ENCODE results near the gene S100P.
"Not testable (repeated sequence)": the region's sequence is repeated elsewhere in the genome, so short reads cannot be mapped to it uniquely, and the experiment has no call there.

S100P gene

GRCh38 chr4:6721121-6721520, 27.4 kb downstream of the S100P start:
- Mint-ChIP-seq H3K9me3 (no peaks in the 10 kb centered on the region), H3K36me3 (peaks cover 33% of the 10 kb centered on the region), H3K4me3 (no peak overlapping the region), H3K4me1 (peaks cover 23% of the 10 kb centered on the region), H3K27ac (peak overlapping the region; percentile 87)
- no peak for DNase-seq (ENCODE audit: low spot score in 2 of 2)
- no peak for ATAC-seq

- Mint-ChIP-seq H3K4me1 (peaks cover 25% of the 10 kb centered on the region), H3K36me3 (peaks cover 15% of the 10 kb centered on the region), H3K4me3 (no peak overlapping the region), H3K27ac (no peak overlapping the region), H3K9me3 (no peaks in the 10 kb centered on the region)
- no peak for ATAC-seq
- no peak for DNase-seq (ENCODE audit: low spot score in 2 of 2)
Observed at GRCh38 chr4:6722891-6723290, 29.2 kb downstream of the S100P start.

GRCh38 chr4:6723851-6724250, 30.2 kb downstream of the S100P start:
- ATAC-seq (no peak), DNase-seq (ENCODE audit: low spot score in 2 of 2) (no peak)

GRCh38 chr4:6724421-6725111, 30.9 kb downstream of the S100P start:
- H3K9me3 Mint-ChIP-seq, result no peaks in the 10 kb centered on the region
- peak overlapping the region; percentile 26 for H3K27ac Mint-ChIP-seq
- no peak overlapping the region for H3K4me3 Mint-ChIP-seq
- DNase-seq (ENCODE audit: low spot score in 2 of 2) (no peak), ATAC-seq (no peak)
- peaks cover 21% of the 10 kb centered on the region for H3K4me1 Mint-ChIP-seq
- no peaks in the 10 kb centered on the region for H3K36me3 Mint-ChIP-seq

More at GRCh38 chr4:6723851-6724250, 30.2 kb downstream of the S100P start:
- Mint-ChIP-seq H3K4me3 (no peak overlapping the region), H3K27ac (no peak overlapping the region), H3K36me3 (peaks cover 6% of the 10 kb centered on the region), H3K9me3 (no peaks in the 10 kb centered on the region), H3K4me1 (peaks cover 28% of the 10 kb centered on the region)

- not testable (repeated sequence) for DNase-seq (ENCODE audit: low spot score in 2 of 2); H3K4me3 Mint-ChIP-seq; H3K36me3 Mint-ChIP-seq; ATAC-seq; H3K27ac Mint-ChIP-seq; H3K9me3 Mint-ChIP-seq
- H3K4me1 Mint-ChIP-seq, result peaks cover 14% of the 10 kb centered on the region
Observed at GRCh38 chr4:6725427-6725961, 31.8 kb downstream of the S100P start.

- ATAC-seq, result no peak
- Mint-ChIP-seq H3K27ac (peak overlapping the region; percentile 33), H3K36me3 (no peaks in the 10 kb centered on the region), H3K4me1 (peaks cover 7% of the 10 kb centered on the region), H3K4me3 (no peak overlapping the region), H3K9me3 (no peaks in the 10 kb centered on the region)
- DNase-seq (ENCODE audit: low spot score in 2 of 2), result no peak
Observed at GRCh38 chr4:6727081-6727942, 33.6 kb downstream of the S100P start.

- Mint-ChIP-seq H3K36me3 (no peaks in the 10 kb centered on the region), H3K9me3 (no peaks in the 10 kb centered on the region), H3K27ac (peak overlapping the region; percentile 33), H3K4me3 (no peak overlapping the region), H3K4me1 (peaks cover 7% of the 10 kb centered on the region)
- no peak for DNase-seq (ENCODE audit: low spot score in 2 of 2)
- ATAC-seq, result no peak
Observed at GRCh38 chr4:6727943-6728250, 34.2 kb downstream of the S100P start.

- ATAC-seq (no peak), DNase-seq (ENCODE audit: low spot score in 2 of 2) (no peak)
- peak overlapping the region; percentile 33 for H3K27ac Mint-ChIP-seq
- peaks cover 7% of the 10 kb centered on the region for H3K4me1 Mint-ChIP-seq
- H3K36me3 Mint-ChIP-seq, result peaks cover 1% of the 10 kb centered on the region
- no peak overlapping the region for H3K4me3 Mint-ChIP-seq
- no peaks in the 10 kb centered on the region for H3K9me3 Mint-ChIP-seq
Observed at GRCh38 chr4:6728320-6729029, 34.8 kb downstream of the S100P start.

- ATAC-seq, result no peak
- no peak for DNase-seq (ENCODE audit: low spot score in 2 of 2)
- Mint-ChIP-seq H3K36me3 (peaks cover 6% of the 10 kb centered on the region), H3K9me3 (no peaks in the 10 kb centered on the region), H3K4me3 (no peak overlapping the region), H3K4me1 (peaks cover 13% of the 10 kb centered on the region), H3K27ac (no peak overlapping the region)
Observed at GRCh38 chr4:6730603-6731317, 37.1 kb downstream of the S100P start.

GRCh38 chr4:6731318-6731675, 37.6 kb downstream of the S100P start:
- Mint-ChIP-seq H3K4me3 (no peak overlapping the region), H3K27ac (no peak overlapping the region), H3K4me1 (peaks cover 13% of the 10 kb centered on the region), H3K9me3 (no peaks in the 10 kb centered on the region), H3K36me3 (peaks cover 6% of the 10 kb centered on the region)
- no peak for ATAC-seq
- no peak for DNase-seq (ENCODE audit: low spot score in 2 of 2)

- Mint-ChIP-seq H3K36me3 (peaks cover 6% of the 10 kb centered on the region), H3K9me3 (no peaks in the 10 kb centered on the region), H3K27ac (no peak overlapping the region), H3K4me1 (peaks cover 13% of the 10 kb centered on the region), H3K4me3 (no peak overlapping the region)
- no peak for DNase-seq (ENCODE audit: low spot score in 2 of 2)
- ATAC-seq, result no peak
Observed at GRCh38 chr4:6731780-6732179, 38.1 kb downstream of the S100P start.

GRCh38 chr4:6732441-6733357, 39.0 kb downstream of the S100P start:
- Mint-ChIP-seq H3K36me3 (peaks cover 6% of the 10 kb centered on the region), H3K9me3 (no peaks in the 10 kb centered on the region), H3K4me1 (peaks cover 13% of the 10 kb centered on the region), H3K4me3 (no peak overlapping the region), H3K27ac (no peak overlapping the region)
- ATAC-seq (no peak), DNase-seq (ENCODE audit: low spot score in 2 of 2) (no peak)

GRCh38 chr4:6733358-6734164, 39.9 kb downstream of the S100P start:
- H3K27ac Mint-ChIP-seq, result peak overlapping the region; percentile 56
- DNase-seq (ENCODE audit: low spot score in 2 of 2) (no peak), ATAC-seq (no peak)
- no peaks in the 10 kb centered on the region for H3K9me3 Mint-ChIP-seq
- no peak overlapping the region for H3K4me3 Mint-ChIP-seq
- peaks cover 6% of the 10 kb centered on the region for H3K36me3 Mint-ChIP-seq
- peaks cover 6% of the 10 kb centered on the region for H3K4me1 Mint-ChIP-seq
